ENCODE measurements around the gene ABCF1. TPM values are rescaled to one million over a fixed set of nuclear protein-coding genes. Genes with fewer than 3 reads are reported as not detected.

ABCF1 gene
- total RNA-seq, 4 donors from 2014 or later: 39.0 to 60.8 (median 51.4) TPM

- intact Hi-C loops (cut with DNase I): no loop called here
- no peaks in the 10 kb centered on the region for H3K9me3 ChIP-seq
- peaks cover 51 to 64% (median 53%) of the 10 kb centered on the region in 4 donors for H3K36me3 ChIP-seq
- H3K4me3 ChIP-seq: no peak overlapping the region
- TF ChIP-seq POLR2AphosphoS5 (IDR thresholded peaks at IDR 0.05): peak in 1 of 2 donors; percentile 50
- TF ChIP-seq POLR2A (IDR thresholded peaks at IDR 0.05; ENCODE audit: low read depth): no peak
- no peak for TF ChIP-seq EP300 (IDR thresholded peaks at IDR 0.05)
- no peak for DNase-seq (ENCODE audit: extremely low spot score)
- WGBS: 58% methylated on average over 10 of the region's 10 CpGs
- peaks cover 0 to 10% (median 2%) of the 10 kb centered on the region in 4 donors for H3K4me1 ChIP-seq
- H3K27me3 ChIP-seq: no peaks in the 10 kb centered on the region
- H3K27ac ChIP-seq (replicated peaks in 1 of 4): no peak overlapping the region
Observed at GRCh38 chr6:30600451-30600961, 29.3 kb downstream of the ABCF1 start.

GRCh38 chr6:30601436-30601814, 30.2 kb downstream of the ABCF1 start:
- Histone ChIP-seq H3K36me3 (peaks cover 59 to 71% (median 62%) of the 10 kb centered on the region in 4 donors), H3K9me3 (no peaks in the 10 kb centered on the region), H3K27ac (replicated peaks in 1 of 4) (no peak overlapping the region), H3K4me3 (no peak overlapping the region), H3K4me1 (peaks cover 0 to 10% (median 2%) of the 10 kb centered on the region in 4 donors), H3K27me3 (no peaks in the 10 kb centered on the region)
- 54% methylated on average over 4 of the region's 6 CpGs for WGBS
- TF ChIP-seq EP300 (IDR thresholded peaks at IDR 0.05) (no peak), CTCF (IDR thresholded peaks at IDR 0.05) (no peak), POLR2AphosphoS5 (IDR thresholded peaks at IDR 0.05) (no peak), POLR2A (IDR thresholded peaks at IDR 0.05; ENCODE audit: low read depth) (no peak)
- DNase-seq (ENCODE audit: extremely low spot score): no peak
- intact Hi-C loops (cut with DNase I): no loop called here

GRCh38 chr6:30601815-30602641, 30.8 kb downstream of the ABCF1 start:
- no peak for DNase-seq (ENCODE audit: extremely low spot score)
- 93% methylated on average over 28 of the region's 39 CpGs for WGBS
- intact Hi-C loops (cut with DNase I): no loop called here
- TF ChIP-seq POLR2AphosphoS5 (IDR thresholded peaks at IDR 0.05) (peak in 1 of 2 donors; percentile 46), EP300 (IDR thresholded peaks at IDR 0.05) (no peak), POLR2A (IDR thresholded peaks at IDR 0.05; ENCODE audit: low read depth) (no peak)
- no peak overlapping the region for H3K27ac ChIP-seq (replicated peaks in 1 of 4)
- H3K27me3 ChIP-seq: no peaks in the 10 kb centered on the region
- peaks cover 0 to 10% (median 2%) of the 10 kb centered on the region in 4 donors for H3K4me1 ChIP-seq
- no peak overlapping the region for H3K4me3 ChIP-seq
- H3K9me3 ChIP-seq: no peaks in the 10 kb centered on the region
- H3K36me3 ChIP-seq: peaks cover 66 to 71% (median 68%) of the 10 kb centered on the region in 4 donors

- no peak for DNase-seq (ENCODE audit: extremely low spot score)
- no peak overlapping the region for H3K4me3 ChIP-seq
- H3K4me1 ChIP-seq: peaks cover 0 to 10% (median under 1%) of the 10 kb centered on the region in 4 donors
- H3K36me3 ChIP-seq: peaks cover 83 to 89% (median 87%) of the 10 kb centered on the region in 4 donors
- intact Hi-C loops (cut with DNase I): no loop called here
- H3K27me3 ChIP-seq: no peaks in the 10 kb centered on the region
- H3K27ac ChIP-seq (replicated peaks in 1 of 4): no peak overlapping the region
- TF ChIP-seq EP300 (IDR thresholded peaks at IDR 0.05) (no peak), CTCF (IDR thresholded peaks at IDR 0.05) (no peak), POLR2AphosphoS5 (IDR thresholded peaks at IDR 0.05) (no peak), POLR2A (IDR thresholded peaks at IDR 0.05; ENCODE audit: low read depth) (no peak)
- WGBS: 89% methylated on average over 13 of the region's 13 CpGs
- no peaks in the 10 kb centered on the region for H3K9me3 ChIP-seq
Observed at GRCh38 chr6:30603961-30604360, 32.7 kb downstream of the ABCF1 start.

GRCh38 chr6:30610065-30610464, 38.8 kb downstream of the ABCF1 start:
- Histone ChIP-seq H3K27ac (replicated peaks in 1 of 4) (peak overlapping the region in 1 of 4 donors; percentile 90), H3K27me3 (no peaks in the 10 kb centered on the region), H3K4me3 (no peak overlapping the region), H3K36me3 (peaks cover 36 to 45% (median 43%) of the 10 kb centered on the region in 4 donors), H3K4me1 (peaks cover 53 to 63% (median 57%) of the 10 kb centered on the region in 4 donors), H3K9me3 (no peaks in the 10 kb centered on the region)
- 81% methylated on average over 4 of the region's 4 CpGs for WGBS
- TF ChIP-seq POLR2AphosphoS5 (IDR thresholded peaks at IDR 0.05): no peak
- no peak for TF ChIP-seq POLR2A (IDR thresholded peaks at IDR 0.05; ENCODE audit: low read depth)
- no peak for TF ChIP-seq CTCF (IDR thresholded peaks at IDR 0.05)
- TF ChIP-seq EP300 (IDR thresholded peaks at IDR 0.05): no peak
- intact Hi-C loops (cut with DNase I): loop anchor here (5.0 kb wide), 1 partner anchor 128 kb away; no protein-coding TSS in a partner anchor
- DNase-seq (ENCODE audit: extremely low spot score): no peak

All from esophagus muscularis mucosa (tissue), 4 donors.